LNCAP (cell line): ENCODE measurements around the gene SBF2.

ENCODE experiments used
- TF ChIP-seq, protein P1 (sequence below): fragments of 450-650 bp; IDR thresholded peaks from 2 replicates; pipeline ENCODE4 v1.5.1; 2017; ENCODE audit warnings: mild to moderate bottlenecking

The SBF2 gene

DNA sequence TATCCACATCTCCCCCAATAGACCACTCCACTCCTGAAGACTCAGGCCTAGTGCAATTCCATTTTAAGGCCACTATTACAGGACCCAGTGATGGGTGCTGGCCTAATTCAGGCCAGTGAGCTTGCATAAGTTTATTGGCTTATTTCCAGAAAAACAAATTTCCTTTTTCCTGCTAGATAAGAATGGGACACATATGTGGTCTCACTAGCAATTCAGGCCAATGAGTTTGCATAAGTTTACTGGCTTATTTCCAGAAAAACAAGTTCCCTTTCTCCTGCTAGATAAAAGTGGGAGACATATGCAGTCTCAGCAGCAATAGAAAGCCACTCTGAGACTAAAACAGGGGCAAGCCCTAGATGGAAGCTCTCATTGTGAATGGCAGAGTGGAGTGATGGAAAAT lies 33.2 kb upstream of the SBF2 start:
- TF ChIP-seq, protein P1, sequence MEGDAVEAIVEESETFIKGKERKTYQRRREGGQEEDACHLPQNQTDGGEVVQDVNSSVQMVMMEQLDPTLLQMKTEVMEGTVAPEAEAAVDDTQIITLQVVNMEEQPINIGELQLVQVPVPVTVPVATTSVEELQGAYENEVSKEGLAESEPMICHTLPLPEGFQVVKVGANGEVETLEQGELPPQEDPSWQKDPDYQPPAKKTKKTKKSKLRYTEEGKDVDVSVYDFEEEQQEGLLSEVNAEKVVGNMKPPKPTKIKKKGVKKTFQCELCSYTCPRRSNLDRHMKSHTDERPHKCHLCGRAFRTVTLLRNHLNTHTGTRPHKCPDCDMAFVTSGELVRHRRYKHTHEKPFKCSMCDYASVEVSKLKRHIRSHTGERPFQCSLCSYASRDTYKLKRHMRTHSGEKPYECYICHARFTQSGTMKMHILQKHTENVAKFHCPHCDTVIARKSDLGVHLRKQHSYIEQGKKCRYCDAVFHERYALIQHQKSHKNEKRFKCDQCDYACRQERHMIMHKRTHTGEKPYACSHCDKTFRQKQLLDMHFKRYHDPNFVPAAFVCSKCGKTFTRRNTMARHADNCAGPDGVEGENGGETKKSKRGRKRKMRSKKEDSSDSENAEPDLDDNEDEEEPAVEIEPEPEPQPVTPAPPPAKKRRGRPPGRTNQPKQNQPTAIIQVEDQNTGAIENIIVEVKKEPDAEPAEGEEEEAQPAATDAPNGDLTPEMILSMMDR, result no peak

DNA sequence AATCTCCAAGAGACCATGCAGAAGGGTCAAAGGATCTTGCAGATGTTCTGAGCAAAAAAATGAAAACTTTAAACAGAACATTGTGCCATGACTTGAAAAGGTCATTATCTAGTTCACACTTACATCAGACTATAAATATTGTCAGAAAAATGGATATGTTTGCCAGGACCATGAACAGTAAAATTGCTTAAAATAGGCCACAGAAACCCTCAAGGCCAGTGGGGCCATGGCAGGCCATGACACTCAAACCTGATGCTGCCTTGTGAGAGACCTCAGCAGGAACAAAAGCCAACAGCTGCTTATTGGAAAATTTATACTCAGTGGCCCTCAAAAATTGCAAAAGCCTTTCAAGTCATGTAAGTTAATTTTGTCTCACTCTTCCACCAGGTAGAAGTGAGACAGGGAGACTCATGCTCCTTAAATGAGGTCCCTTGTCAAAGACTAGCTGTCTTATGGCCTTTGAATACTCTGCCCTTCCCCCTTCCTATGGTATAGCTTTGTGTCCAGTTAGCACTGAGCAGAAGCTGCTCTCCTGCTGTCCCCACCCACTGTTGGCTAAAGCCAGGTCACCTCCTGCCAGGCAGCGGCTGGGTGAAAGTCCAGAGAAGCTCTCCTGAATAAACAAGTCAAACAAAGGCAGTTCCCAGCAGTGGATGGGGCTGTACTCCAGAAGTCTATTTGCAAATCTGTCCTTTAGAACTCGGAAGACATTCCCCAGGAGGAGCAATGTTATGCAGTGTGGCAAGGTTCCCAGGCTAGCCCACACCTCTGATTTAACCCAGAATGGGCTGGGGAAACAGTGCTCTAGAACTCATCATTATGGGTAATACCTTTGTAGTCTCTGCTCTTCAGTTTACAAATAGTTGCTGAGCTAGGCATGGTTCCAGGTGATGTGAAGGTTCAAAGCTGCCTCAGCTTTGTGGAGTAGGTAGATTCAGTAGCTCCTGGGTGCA lies 32.3 kb upstream of the SBF2 start:
- TF ChIP-seq, protein P1, result no peak

DNA sequence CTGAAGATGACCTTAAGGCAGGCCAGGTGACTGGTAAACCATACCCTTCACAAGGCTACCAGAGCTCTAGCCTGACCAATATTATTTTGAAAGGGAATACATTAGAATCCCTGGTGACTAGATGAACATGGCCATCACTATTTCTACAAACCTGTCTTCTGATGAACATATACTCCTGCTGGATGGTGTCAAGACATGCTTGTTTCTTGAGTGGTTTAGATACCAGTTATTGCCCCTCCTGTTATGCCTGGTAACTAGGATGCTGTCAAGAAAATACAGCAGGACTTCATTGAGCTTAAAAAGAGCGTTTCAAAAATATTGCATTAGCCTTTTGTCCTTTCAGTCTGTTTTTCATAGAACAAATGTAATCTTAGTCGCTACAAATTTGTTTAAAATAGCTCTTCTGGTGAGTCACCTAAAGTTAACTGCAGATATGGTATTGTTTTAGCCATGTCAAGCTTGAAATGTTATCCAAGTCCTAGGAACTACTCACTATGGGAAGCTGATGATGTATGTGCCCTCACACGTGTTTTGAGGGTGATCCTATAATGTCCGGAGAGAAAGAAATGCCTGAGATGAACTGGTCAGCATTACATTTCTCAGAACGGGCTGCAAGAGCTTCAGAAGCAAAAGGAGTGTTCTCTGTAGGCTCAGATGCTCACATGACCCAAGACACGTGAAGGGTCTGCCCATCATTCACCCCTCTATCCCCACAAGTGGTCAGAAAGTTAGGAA lies 31.4 kb upstream of the SBF2 start:
- TF ChIP-seq, protein P1, result no peak

DNA sequence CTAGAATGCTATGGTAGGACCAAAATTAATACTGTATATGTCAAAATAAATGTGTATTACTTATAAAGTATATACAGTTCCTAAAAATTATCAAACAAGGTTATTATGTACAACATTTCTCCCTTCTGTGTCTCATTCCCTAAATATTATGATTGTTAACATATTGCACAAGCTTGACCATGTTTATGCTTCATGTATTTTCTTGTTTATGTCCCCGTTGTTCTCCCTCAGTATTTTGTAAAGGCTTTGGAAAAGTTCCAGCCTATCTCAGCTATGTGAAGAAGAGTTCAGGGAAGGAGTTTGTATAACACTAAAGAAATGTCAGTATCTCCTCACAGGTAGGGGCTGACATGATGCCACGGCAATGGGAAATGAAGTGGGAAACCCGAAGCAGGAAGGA lies 30.5 kb upstream of the SBF2 start:
- TF ChIP-seq, protein P1, result no peak

DNA sequence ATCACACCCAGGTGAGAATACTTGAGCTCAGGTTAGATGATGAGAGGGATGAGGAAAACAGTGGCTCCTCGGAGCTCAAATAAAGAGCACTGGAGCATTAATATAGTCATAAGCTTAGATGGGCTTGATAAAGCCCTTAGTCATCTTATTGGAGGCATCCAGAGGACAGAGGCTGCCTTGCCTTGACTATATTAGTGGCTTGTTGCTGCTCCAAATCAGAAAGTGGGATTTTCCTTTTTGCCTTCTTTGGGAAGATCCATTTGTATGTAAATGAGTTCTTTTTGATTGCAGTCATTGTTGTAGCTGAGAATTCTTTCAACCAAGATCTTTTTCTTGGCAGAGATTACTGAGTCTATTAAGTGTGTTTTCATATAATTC lies 29.8 kb upstream of the SBF2 start:
- TF ChIP-seq, protein P1, result no peak

DNA sequence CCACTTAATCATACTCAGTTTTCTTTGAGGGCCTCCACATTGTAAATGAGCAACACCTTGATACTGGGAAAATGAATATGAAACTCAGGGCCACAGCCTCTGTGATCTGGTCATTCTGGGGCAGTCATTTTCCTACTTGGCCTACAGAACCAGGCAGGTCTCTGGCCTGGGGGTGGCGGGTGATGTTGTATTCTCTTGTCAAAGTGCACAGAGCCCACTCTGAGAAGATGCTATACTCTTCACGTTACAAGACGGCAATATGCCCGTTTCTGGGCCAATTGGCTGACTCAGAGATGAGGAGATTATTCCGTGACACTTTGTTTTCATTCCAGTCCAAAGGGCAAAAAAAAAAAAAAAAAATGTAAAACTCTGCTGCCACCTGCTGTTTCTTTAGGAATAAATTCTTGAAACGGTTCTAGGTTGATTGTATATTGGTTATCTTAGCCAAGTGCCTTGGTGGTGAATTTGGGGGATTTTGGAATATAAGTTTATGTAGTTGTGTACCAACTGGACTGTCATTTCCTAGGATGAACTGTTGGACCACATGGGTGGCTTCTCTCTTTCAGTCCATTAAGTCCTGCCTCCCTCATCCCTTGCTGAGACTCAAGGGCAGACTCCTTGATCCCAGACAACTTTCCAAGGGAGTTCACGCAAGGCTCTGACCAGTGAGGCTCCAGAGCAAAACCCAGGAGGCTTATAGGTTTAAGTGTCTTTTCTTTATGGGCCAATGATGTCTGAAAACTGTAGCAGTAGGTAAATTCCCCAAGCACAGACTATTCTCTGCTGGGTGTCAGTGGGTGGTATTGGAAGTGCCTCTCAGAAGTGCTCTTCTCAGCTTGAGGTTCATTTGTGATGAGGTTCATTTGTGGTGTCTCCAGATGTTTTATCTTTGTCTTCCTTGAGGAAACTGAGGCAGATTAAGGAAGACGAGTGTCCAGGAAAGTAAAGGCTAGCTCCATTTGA lies 29.1 kb upstream of the SBF2 start:
- TF ChIP-seq, protein P1, result peak; percentile 57

DNA sequence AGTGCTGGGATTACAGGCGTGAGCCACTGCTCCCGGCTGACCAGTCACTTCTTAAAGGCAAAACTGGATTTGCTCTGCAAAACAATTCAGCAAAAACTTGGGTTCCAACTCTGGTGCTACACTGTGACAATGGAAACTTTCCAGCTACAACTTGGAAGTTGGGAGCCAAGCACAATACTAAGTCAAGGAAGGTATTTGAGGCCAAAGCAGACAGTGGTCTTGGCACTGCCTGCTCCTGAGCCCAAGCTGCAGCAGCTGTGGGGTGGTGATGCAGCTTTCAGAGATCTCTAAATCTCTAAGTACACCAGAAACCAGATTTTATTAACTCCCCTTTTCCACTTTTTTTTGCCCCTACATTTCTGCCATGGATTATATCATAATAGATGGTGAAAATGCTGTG lies 28.4 kb upstream of the SBF2 start:
- TF ChIP-seq, protein P1, result no peak
